Measurements from ENCODE around the gene OXER1.

OXER1 gene

DNA sequence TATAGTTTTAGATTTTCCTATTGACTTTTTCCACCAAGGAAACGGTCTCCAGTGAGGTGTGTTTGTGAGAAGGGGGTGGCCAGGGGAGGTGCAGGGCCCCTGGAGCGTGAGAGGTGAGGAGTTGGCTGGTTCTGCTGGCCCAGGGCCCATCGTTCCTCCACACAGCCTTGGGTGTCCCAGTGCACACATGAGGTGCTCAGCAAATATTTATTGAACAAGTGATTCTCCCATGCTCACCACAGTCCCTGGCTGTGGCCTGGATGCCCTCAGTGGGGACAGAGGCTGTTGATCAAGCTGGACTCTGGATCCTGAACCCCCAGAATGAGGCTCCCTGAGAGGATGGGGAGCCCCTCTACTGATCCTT lies 23.5 kb upstream of the OXER1 start:
- Histone ChIP-seq H2AK5ac (ENCODE audit: low read length) (no peak overlapping the region), H3K4ac (ENCODE audit: low read depth, low read length) (no peak overlapping the region), H3K36me3 (ENCODE audit: control insufficient read depth in 1 of 2, insufficient read depth in 2 of 2, low read length in 2 of 2) (peaks cover 11 to 12% of the 10 kb centered on the region in 2 experiments), H3K79me2 (ENCODE audit: control insufficient read depth, insufficient read depth, low read length, poor library complexity) (no peaks in the 10 kb centered on the region), H3K4me1 (ENCODE audit: control insufficient read depth in 1 of 2, insufficient read depth in 2 of 2, low read length in 2 of 2) (peaks cover 17 to 23% of the 10 kb centered on the region in 2 experiments), H2BK12ac (ENCODE audit: low read length) (no peak overlapping the region), H3K9me3 (ENCODE audit: insufficient read depth, low read depth, low read length) (peaks cover 8% of the 10 kb centered on the region), H3K27me3 (ENCODE audit: insufficient read depth, low read length) (no peaks in the 10 kb centered on the region), H3K18ac (ENCODE audit: low read length) (no peak overlapping the region), H4K8ac (ENCODE audit: low read depth, low read length) (no peak overlapping the region), H3K9ac (ENCODE audit: low read length) (no peak overlapping the region), H2BK5ac (ENCODE audit: low read depth, low read length, poor library complexity) (no peak overlapping the region), H2BK120ac (ENCODE audit: insufficient read depth, low read length, poor library complexity) (no peak overlapping the region), H3K14ac (ENCODE audit: low read length) (no peak overlapping the region), H2AFZ (ENCODE audit: insufficient read depth, low read length, poor library complexity) (no peak overlapping the region), H3K4me3 (ENCODE audit: low read depth, low read length) (no peak overlapping the region), H4K91ac (ENCODE audit: low read depth, low read length) (no peak overlapping the region), H3K23ac (ENCODE audit: low read length) (no peak overlapping the region), H4K12ac (ENCODE audit: low read depth, low read length) (no peak overlapping the region), H3K79me1 (ENCODE audit: low read length) (peaks cover 4% of the 10 kb centered on the region), H3K4me2 (ENCODE audit: low read length) (no peak overlapping the region), H3K27ac (ENCODE audit: low read depth, low read length) (no peak overlapping the region)
- no peak for DNase-seq
- no CpG with 5 or more reads among the region's 3 CpGs for WGBS (ENCODE audit: extremely low coverage, insufficient coverage, insufficient read length)

DNA sequence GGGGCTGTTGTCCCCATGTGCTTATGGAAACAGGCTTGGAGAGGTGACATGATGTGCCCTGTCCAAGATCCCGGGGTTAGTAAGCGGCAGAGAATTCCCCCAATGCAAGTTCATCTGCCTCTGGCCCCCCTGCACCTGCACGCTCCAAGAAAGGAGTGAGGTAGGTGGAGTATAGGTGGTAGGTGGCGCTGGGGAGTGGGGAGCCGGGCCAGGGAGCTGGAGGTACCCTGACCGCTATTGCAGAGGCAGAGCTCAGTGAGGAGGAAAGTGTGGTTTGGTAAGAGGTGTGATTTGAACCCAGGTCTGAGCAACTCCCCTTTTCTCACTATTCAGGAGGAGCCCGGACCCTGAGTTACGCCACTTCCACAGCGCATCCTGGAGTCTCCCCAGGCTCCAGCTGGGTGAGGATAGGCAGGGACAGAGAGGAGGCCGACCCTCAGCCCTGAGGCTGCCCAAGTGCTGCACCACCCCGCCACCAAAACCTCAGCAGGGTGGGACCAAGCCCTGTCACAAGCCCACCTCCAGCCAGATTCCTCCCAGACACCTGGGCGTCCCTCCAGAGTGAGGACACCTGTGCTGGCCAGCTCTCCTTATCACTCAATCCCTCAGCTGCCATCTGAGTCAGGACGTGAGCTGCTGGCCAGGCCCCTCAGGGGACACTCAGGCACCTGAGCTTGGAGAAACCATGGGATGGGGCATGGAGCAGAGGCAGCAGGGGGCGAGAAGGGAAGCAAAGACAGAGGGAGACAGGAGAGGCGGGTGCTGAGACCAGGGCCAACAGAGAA lies 22.8 kb upstream of the OXER1 start:
- Histone ChIP-seq H3K4me1 (ENCODE audit: control insufficient read depth in 1 of 2, insufficient read depth in 2 of 2, low read length in 2 of 2) (peaks cover 15 to 19% of the 10 kb centered on the region in 2 experiments), H4K91ac (ENCODE audit: low read depth, low read length) (no peak overlapping the region), H3K79me1 (ENCODE audit: low read length) (no peaks in the 10 kb centered on the region), H4K8ac (ENCODE audit: low read depth, low read length) (no peak overlapping the region), H3K4ac (ENCODE audit: low read depth, low read length) (no peak overlapping the region), H2AFZ (ENCODE audit: insufficient read depth, low read length, poor library complexity) (no peak overlapping the region), H3K14ac (ENCODE audit: low read length) (no peak overlapping the region), H3K27me3 (ENCODE audit: insufficient read depth, low read length) (no peaks in the 10 kb centered on the region), H2BK120ac (ENCODE audit: insufficient read depth, low read length, poor library complexity) (no peak overlapping the region), H3K36me3 (ENCODE audit: control insufficient read depth in 1 of 2, insufficient read depth in 2 of 2, low read length in 2 of 2) (peaks cover 11 to 12% of the 10 kb centered on the region in 2 experiments), H2AK5ac (ENCODE audit: low read length) (no peak overlapping the region), H3K9me3 (ENCODE audit: insufficient read depth, low read depth, low read length) (peaks cover 8% of the 10 kb centered on the region), H2BK5ac (ENCODE audit: low read depth, low read length, poor library complexity) (no peak overlapping the region), H3K18ac (ENCODE audit: low read length) (no peak overlapping the region), H3K23ac (ENCODE audit: low read length) (no peak overlapping the region), H4K12ac (ENCODE audit: low read depth, low read length) (no peak overlapping the region), H3K27ac (ENCODE audit: low read depth, low read length) (no peak overlapping the region), H3K79me2 (ENCODE audit: control insufficient read depth, insufficient read depth, low read length, poor library complexity) (no peaks in the 10 kb centered on the region), H3K9ac (ENCODE audit: low read length) (no peak overlapping the region), H3K4me2 (ENCODE audit: low read length) (no peak overlapping the region), H2BK12ac (ENCODE audit: low read length) (no peak overlapping the region), H3K4me3 (ENCODE audit: low read depth, low read length) (no peak overlapping the region)
- no CpG with 5 or more reads among the region's 15 CpGs for WGBS (ENCODE audit: extremely low coverage, insufficient coverage, insufficient read length)
- DNase-seq, result peak; percentile 54 to 72

- Histone ChIP-seq H3K18ac (ENCODE audit: low read length) (no peak overlapping the region), H4K8ac (ENCODE audit: low read depth, low read length) (no peak overlapping the region), H3K14ac (ENCODE audit: low read length) (no peak overlapping the region), H3K9me3 (ENCODE audit: insufficient read depth, low read depth, low read length) (peaks cover 8% of the 10 kb centered on the region), H4K12ac (ENCODE audit: low read depth, low read length) (no peak overlapping the region), H3K4me1 (ENCODE audit: control insufficient read depth in 1 of 2, insufficient read depth in 2 of 2, low read length in 2 of 2) (peaks cover 12 to 14% of the 10 kb centered on the region in 2 experiments), H4K91ac (ENCODE audit: low read depth, low read length) (no peak overlapping the region), H2AFZ (ENCODE audit: insufficient read depth, low read length, poor library complexity) (no peak overlapping the region), H3K27me3 (ENCODE audit: insufficient read depth, low read length) (no peaks in the 10 kb centered on the region), H3K27ac (ENCODE audit: low read depth, low read length) (no peak overlapping the region), H3K4me2 (ENCODE audit: low read length) (no peak overlapping the region), H3K79me1 (ENCODE audit: low read length) (no peaks in the 10 kb centered on the region), H2BK120ac (ENCODE audit: insufficient read depth, low read length, poor library complexity) (no peak overlapping the region), H3K4me3 (ENCODE audit: low read depth, low read length) (no peak overlapping the region), H2BK12ac (ENCODE audit: low read length) (no peak overlapping the region), H3K79me2 (ENCODE audit: control insufficient read depth, insufficient read depth, low read length, poor library complexity) (no peaks in the 10 kb centered on the region), H3K4ac (ENCODE audit: low read depth, low read length) (no peak overlapping the region), H3K36me3 (ENCODE audit: control insufficient read depth in 1 of 2, insufficient read depth in 2 of 2, low read length in 2 of 2) (peaks cover 11 to 13% of the 10 kb centered on the region in 2 experiments), H2AK5ac (ENCODE audit: low read length) (no peak overlapping the region), H3K23ac (ENCODE audit: low read length) (no peak overlapping the region), H3K9ac (ENCODE audit: low read length) (no peak overlapping the region), H2BK5ac (ENCODE audit: low read depth, low read length, poor library complexity) (no peak overlapping the region)
- peak in 1 of 2 donors; percentile 22 for DNase-seq
- no CpG with 5 or more reads among the region's 7 CpGs for WGBS (ENCODE audit: extremely low coverage, insufficient coverage, insufficient read length)
These were observed 20.4 kb upstream of the OXER1 start for GRCh38 chr2:42784204-42784880.

GRCh38 chr2:42783511-42783910 lies 19.6 kb upstream of the OXER1 start:
- peaks cover 11% of the 10 kb centered on the region for H3K9me3 ChIP-seq (ENCODE audit: insufficient read depth, low read depth, low read length)
- no peak overlapping the region for H4K91ac ChIP-seq (ENCODE audit: low read depth, low read length)
- no peaks in the 10 kb centered on the region for H3K79me2 ChIP-seq (ENCODE audit: control insufficient read depth, insufficient read depth, low read length, poor library complexity)
- H3K36me3 ChIP-seq (ENCODE audit: control insufficient read depth in 1 of 2, insufficient read depth in 2 of 2, low read length in 2 of 2), result peaks cover 8 to 18% of the 10 kb centered on the region in 2 experiments
- peaks cover 12 to 14% of the 10 kb centered on the region in 2 experiments for H3K4me1 ChIP-seq (ENCODE audit: control insufficient read depth in 1 of 2, insufficient read depth in 2 of 2, low read length in 2 of 2)
- no peaks in the 10 kb centered on the region for H3K79me1 ChIP-seq (ENCODE audit: low read length)
- H3K4me2 ChIP-seq (ENCODE audit: low read length), result no peak overlapping the region
- H2AFZ ChIP-seq (ENCODE audit: insufficient read depth, low read length, poor library complexity), result no peak overlapping the region
- no peak overlapping the region for H2BK120ac ChIP-seq (ENCODE audit: insufficient read depth, low read length, poor library complexity)
- H3K27me3 ChIP-seq (ENCODE audit: insufficient read depth, low read length), result no peaks in the 10 kb centered on the region
- no CpG with 5 or more reads among the region's 9 CpGs for WGBS (ENCODE audit: extremely low coverage, insufficient coverage, insufficient read length)
- H3K9ac ChIP-seq (ENCODE audit: low read length), result no peak overlapping the region
- H4K8ac ChIP-seq (ENCODE audit: low read depth, low read length), result no peak overlapping the region
- no peak overlapping the region for H3K14ac ChIP-seq (ENCODE audit: low read length)
- no peak overlapping the region for H3K23ac ChIP-seq (ENCODE audit: low read length)
- no peak overlapping the region for H2BK5ac ChIP-seq (ENCODE audit: low read depth, low read length, poor library complexity)
- H3K4me3 ChIP-seq (ENCODE audit: low read depth, low read length), result no peak overlapping the region
- no peak overlapping the region for H2BK12ac ChIP-seq (ENCODE audit: low read length)
- no peak overlapping the region for H3K18ac ChIP-seq (ENCODE audit: low read length)
- H3K27ac ChIP-seq (ENCODE audit: low read depth, low read length), result no peak overlapping the region
- no peak overlapping the region for H4K12ac ChIP-seq (ENCODE audit: low read depth, low read length)
- no peak for DNase-seq
- no peak overlapping the region for H3K4ac ChIP-seq (ENCODE audit: low read depth, low read length)
- H2AK5ac ChIP-seq (ENCODE audit: low read length), result no peak overlapping the region

Measured in trophoblast cell (in vitro differentiated cells and primary cell).